GM12878 (cell line): ENCODE measurements around the gene PERCC1. TPM values are rescaled to one million over a fixed set of nuclear protein-coding genes. Genes with fewer than 3 reads are reported as not detected.

Experiments
- ATF7 ChIP-seq: fragments of 450-650 bp; IDR thresholded peaks from 2 replicates; pipeline ENCODE4 v1.6.1; 2016; ENCODE audit warnings: low read depth, mild to moderate bottlenecking
- CBFB ChIP-seq: IDR thresholded peaks from 2 replicates; pipeline ENCODE4 v1.6.1; 2016; ENCODE audit warnings: antibody characterized with exemption, low read depth
- CREB1 ChIP-seq: IDR thresholded peaks from 2 replicates; pipeline ENCODE4 v1.6.1; 2012; ENCODE audit warnings: low read depth, mild to moderate bottlenecking, inconsistent platforms
- DPF2 ChIP-seq: fragments of 450-650 bp; IDR thresholded peaks from 2 replicates; pipeline ENCODE4 v1.6.1; 2017; ENCODE audit warnings: mild to moderate bottlenecking
- EED ChIP-seq: sonication (generic); IDR thresholded peaks from 2 replicates; pipeline ENCODE4 v1.6.1; 2016; ENCODE audit warnings: antibody characterized with exemption, low read depth
- EGR1 ChIP-seq, 2 experiments: IDR thresholded peaks; 1 replicate in 1 of 2; 2 replicates in 1 of 2; pipeline ENCODE4 v1.6.1; 2011 to 2012; ENCODE audit warnings: low read depth in 2 of 2, low read length in 2 of 2, borderline replicate concordance in 1 of 2, mild to moderate bottlenecking in 1 of 2, moderate library complexity in 1 of 2
- ESRRA ChIP-seq: IDR thresholded peaks from 2 replicates; pipeline ENCODE4 v1.6.1; 2012; ENCODE audit warnings: mild to moderate bottlenecking, low read length, improper control_type of control experiment
- LARP7 ChIP-seq: fragments of 450-650 bp; IDR thresholded peaks from 2 replicates; pipeline ENCODE4 v1.6.1; 2017; ENCODE audit warnings: mild to moderate bottlenecking
- NR2F1 ChIP-seq: fragments of 450-650 bp; conservative IDR thresholded peaks from 2 replicates; pipeline ENCODE4 v1.6.1; 2017; ENCODE audit warnings: mild to moderate bottlenecking
- NRF1 ChIP-seq: conservative IDR thresholded peaks from 2 replicates; pipeline ENCODE4 v1.6.1; 2011; ENCODE audit warnings: mild to moderate bottlenecking, low read depth, low read length, improper control_type of control experiment
- POLR2AphosphoS5 ChIP-seq: IDR thresholded peaks from 2 replicates; pipeline ENCODE4 v1.6.1; 2011; ENCODE audit warnings: mild to moderate bottlenecking, low read length, inconsistent platforms
- POU2F2 ChIP-seq: IDR thresholded peaks from 3 replicates; pipeline ENCODE4 v1.6.1; 2011; ENCODE audit warnings: low read depth, mild to moderate bottlenecking, low read length, borderline replicate concordance
- SMC3 ChIP-seq: IDR thresholded peaks from 2 replicates; pipeline ENCODE4 v1.6.1; 2011; ENCODE audit warnings: low read length, improper control_type of control experiment, borderline replicate concordance
- ZNF24 ChIP-seq: fragments of 450-650 bp; IDR thresholded peaks from 2 replicates; pipeline ENCODE4 v1.6.1; 2017; ENCODE audit warnings: antibody characterized with exemption, mild to moderate bottlenecking
- polyA plus RNA-seq, 11 experiments: library from polyadenylated mRNA; depleted of rRNA in 4 of 11; unstranded in 6 of 11; stranded (reverse) in 5 of 11; fragments of >200 nt; fragmentation: Nextera tagmentation in 4 of 11; fragmentation: Illumina TruSeq in 1 of 11; extraction: Ambion mirVana in 4 of 11; extraction: Trizol in 1 of 11; gene quantifications; 1 replicate in 1 of 11; 2 replicates in 10 of 11; pipeline versions ENCODE4 v1.2.1 to v1.2.3, GENCODE V29; 2011 to 2016; ENCODE audit warnings: inconsistent platforms in 2 of 11, missing spikeins in 2 of 11, low read depth in 1 of 11
- total RNA-seq, 4 experiments: library from RNA; depleted of rRNA in 3 of 4; stranded (reverse); fragments of >200 nt in 3 of 4; fragmentation: Illumina TruSeq in 1 of 4; extraction: Trizol in 1 of 4; gene quantifications; 2 replicates each; pipeline versions ENCODE4 v1.2.1 to v1.2.3, GENCODE V29; 2013 to 2021
- TF ChIP-seq, protein P1 (sequence below): fragments of 450-650 bp; IDR thresholded peaks from 2 replicates; pipeline ENCODE4 v1.6.1; 2017; ENCODE audit warnings: mild to moderate bottlenecking, moderate library complexity
- TF ChIP-seq, protein P2 (sequence below): fragments of 450-650 bp; IDR thresholded peaks from 2 replicates; pipeline ENCODE4 v1.6.1; 2017; ENCODE audit warnings: antibody characterized with exemption, mild to moderate bottlenecking, moderate library complexity
- TF ChIP-seq, protein P3 (sequence below), 3 experiments: IDR thresholded peaks in 2 of 3; conservative IDR thresholded peaks in 1 of 3; 2 replicates each; pipeline ENCODE4 v1.5.1; 2011; ENCODE audit warnings: low read depth in 3 of 3, low read length in 3 of 3, mild to moderate bottlenecking in 3 of 3, control low read depth in 2 of 3, moderate library complexity in 2 of 3, inconsistent platforms in 1 of 3, mixed read lengths in 1 of 3; ENCODE audit not compliant: control insufficient read depth in 2 of 3, insufficient read depth in 1 of 3; ENCODE audit errors: extremely low read depth in 1 of 3
- TF ChIP-seq, protein P4 (sequence below): IDR thresholded peaks from 2 replicates; pipeline ENCODE4 v1.6.1; 2011; ENCODE audit warnings: low read depth, mild to moderate bottlenecking, low read length, moderate library complexity, borderline replicate concordance; ENCODE audit errors: extremely low read depth
- TF ChIP-seq, protein P5 (sequence below): fragments of 450-650 bp; IDR thresholded peaks from 2 replicates; pipeline ENCODE4 v1.6.1; 2017; ENCODE audit warnings: low read depth, mild to moderate bottlenecking, moderate library complexity

The PERCC1 gene
- total and polyA plus RNA-seq, 10 of the 15 experiments (the other 5 are each of a cell fraction or from before 2014, with no cell fraction given): not detected

DNA sequence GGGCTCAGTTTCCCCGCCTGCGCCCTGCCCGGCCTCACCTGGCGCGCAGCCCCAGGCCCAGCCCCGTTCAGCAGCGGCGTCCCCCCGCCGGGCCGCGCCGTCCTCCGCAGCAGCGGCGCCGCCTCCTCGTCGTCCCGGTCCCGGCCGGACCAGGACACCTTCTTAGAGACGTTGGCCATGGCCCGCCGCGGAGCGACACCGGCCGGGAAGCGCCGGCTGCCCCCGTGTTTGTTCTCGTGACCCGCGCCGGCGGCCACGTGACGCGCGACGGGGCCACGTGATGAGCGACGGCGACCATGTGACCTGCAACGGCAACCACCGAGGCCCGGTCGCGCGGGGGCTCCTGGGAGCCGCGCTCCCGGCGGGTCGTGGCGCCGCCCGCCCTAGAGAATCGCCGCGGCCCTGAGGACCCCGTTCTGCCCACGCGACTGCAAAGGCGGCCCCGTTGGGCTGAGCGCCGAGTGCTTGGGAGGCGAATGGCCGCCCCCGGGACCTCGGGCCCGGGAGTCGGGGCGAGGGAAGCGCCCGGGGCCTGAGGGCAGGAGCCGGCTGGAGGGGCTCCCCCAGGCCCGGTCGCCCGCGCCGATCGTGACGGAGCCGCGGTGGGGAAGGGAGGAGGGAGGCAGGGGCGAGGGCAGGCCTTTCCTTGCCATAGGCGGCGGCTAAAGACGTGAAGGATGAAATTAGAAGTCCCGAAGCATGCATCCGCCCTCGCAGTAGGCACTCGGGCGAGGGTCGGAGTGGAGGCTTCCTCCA is 44.1 kb downstream of the PERCC1 start, which contains the start of gene CLCN7 (continued):
- TF ChIP-seq ESRRA: no peak
- peak; percentile 86 for TF ChIP-seq DPF2
- peak; percentile 84 for TF ChIP-seq POLR2AphosphoS5
- peak; percentile 7; the same call in 1 of the 3 replicates for TF ChIP-seq POU2F2
- peak; percentile 70 for TF ChIP-seq NR2F1
- TF ChIP-seq LARP7: peak; percentile 86
- TF ChIP-seq CREB1: 0 out of 2 replicates have a peak, but pooled peaks have one; percentile 9
- no peak for TF ChIP-seq NRF1
- TF ChIP-seq, protein P1, sequence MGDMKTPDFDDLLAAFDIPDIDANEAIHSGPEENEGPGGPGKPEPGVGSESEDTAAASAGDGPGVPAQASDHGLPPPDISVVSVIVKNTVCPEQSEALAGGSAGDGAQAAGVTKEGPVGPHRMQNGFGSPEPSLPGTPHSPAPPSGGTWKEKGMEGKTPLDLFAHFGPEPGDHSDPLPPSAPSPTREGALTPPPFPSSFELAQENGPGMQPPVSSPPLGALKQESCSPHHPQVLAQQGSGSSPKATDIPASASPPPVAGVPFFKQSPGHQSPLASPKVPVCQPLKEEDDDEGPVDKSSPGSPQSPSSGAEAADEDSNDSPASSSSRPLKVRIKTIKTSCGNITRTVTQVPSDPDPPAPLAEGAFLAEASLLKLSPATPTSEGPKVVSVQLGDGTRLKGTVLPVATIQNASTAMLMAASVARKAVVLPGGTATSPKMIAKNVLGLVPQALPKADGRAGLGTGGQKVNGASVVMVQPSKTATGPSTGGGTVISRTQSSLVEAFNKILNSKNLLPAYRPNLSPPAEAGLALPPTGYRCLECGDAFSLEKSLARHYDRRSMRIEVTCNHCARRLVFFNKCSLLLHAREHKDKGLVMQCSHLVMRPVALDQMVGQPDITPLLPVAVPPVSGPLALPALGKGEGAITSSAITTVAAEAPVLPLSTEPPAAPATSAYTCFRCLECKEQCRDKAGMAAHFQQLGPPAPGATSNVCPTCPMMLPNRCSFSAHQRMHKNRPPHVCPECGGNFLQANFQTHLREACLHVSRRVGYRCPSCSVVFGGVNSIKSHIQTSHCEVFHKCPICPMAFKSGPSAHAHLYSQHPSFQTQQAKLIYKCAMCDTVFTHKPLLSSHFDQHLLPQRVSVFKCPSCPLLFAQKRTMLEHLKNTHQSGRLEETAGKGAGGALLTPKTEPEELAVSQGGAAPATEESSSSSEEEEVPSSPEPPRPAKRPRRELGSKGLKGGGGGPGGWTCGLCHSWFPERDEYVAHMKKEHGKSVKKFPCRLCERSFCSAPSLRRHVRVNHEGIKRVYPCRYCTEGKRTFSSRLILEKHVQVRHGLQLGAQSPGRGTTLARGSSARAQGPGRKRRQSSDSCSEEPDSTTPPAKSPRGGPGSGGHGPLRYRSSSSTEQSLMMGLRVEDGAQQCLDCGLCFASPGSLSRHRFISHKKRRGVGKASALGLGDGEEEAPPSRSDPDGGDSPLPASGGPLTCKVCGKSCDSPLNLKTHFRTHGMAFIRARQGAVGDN: peak; percentile 80
- 0 out of 2 replicates have a peak, but pooled peaks have one; percentile 42 for TF ChIP-seq ZNF24
- TF ChIP-seq, protein P2, sequence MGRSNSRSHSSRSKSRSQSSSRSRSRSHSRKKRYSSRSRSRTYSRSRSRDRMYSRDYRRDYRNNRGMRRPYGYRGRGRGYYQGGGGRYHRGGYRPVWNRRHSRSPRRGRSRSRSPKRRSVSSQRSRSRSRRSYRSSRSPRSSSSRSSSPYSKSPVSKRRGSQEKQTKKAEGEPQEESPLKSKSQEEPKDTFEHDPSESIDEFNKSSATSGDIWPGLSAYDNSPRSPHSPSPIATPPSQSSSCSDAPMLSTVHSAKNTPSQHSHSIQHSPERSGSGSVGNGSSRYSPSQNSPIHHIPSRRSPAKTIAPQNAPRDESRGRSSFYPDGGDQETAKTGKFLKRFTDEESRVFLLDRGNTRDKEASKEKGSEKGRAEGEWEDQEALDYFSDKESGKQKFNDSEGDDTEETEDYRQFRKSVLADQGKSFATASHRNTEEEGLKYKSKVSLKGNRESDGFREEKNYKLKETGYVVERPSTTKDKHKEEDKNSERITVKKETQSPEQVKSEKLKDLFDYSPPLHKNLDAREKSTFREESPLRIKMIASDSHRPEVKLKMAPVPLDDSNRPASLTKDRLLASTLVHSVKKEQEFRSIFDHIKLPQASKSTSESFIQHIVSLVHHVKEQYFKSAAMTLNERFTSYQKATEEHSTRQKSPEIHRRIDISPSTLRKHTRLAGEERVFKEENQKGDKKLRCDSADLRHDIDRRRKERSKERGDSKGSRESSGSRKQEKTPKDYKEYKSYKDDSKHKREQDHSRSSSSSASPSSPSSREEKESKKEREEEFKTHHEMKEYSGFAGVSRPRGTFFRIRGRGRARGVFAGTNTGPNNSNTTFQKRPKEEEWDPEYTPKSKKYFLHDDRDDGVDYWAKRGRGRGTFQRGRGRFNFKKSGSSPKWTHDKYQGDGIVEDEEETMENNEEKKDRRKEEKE: 0 out of 2 replicates have a peak, but pooled peaks have one; percentile 9
- no peak for TF ChIP-seq SMC3
- no peak for TF ChIP-seq EED
- TF ChIP-seq, protein P3, sequence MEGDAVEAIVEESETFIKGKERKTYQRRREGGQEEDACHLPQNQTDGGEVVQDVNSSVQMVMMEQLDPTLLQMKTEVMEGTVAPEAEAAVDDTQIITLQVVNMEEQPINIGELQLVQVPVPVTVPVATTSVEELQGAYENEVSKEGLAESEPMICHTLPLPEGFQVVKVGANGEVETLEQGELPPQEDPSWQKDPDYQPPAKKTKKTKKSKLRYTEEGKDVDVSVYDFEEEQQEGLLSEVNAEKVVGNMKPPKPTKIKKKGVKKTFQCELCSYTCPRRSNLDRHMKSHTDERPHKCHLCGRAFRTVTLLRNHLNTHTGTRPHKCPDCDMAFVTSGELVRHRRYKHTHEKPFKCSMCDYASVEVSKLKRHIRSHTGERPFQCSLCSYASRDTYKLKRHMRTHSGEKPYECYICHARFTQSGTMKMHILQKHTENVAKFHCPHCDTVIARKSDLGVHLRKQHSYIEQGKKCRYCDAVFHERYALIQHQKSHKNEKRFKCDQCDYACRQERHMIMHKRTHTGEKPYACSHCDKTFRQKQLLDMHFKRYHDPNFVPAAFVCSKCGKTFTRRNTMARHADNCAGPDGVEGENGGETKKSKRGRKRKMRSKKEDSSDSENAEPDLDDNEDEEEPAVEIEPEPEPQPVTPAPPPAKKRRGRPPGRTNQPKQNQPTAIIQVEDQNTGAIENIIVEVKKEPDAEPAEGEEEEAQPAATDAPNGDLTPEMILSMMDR (IDR thresholded peaks at IDR 0.05 in 2 of 3, conservative IDR thresholded peaks at IDR 0.05 in 1 of 3; ENCODE audit: control insufficient read depth in 2 of 3, extremely low read depth in 1 of 3, insufficient read depth in 1 of 3, low read depth in 3 of 3, low read length in 3 of 3): no peak
- TF ChIP-seq ATF7: no peak
- TF ChIP-seq EGR1 (IDR thresholded peaks at IDR 0.05; ENCODE audit: borderline replicate concordance in 1 of 2, low read depth in 2 of 2, low read length in 2 of 2): peak; percentile 55 to 66
- TF ChIP-seq, protein P4, sequence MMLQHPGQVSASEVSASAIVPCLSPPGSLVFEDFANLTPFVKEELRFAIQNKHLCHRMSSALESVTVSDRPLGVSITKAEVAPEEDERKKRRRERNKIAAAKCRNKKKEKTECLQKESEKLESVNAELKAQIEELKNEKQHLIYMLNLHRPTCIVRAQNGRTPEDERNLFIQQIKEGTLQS: peak; percentile 100
- TF ChIP-seq CBFB: no peak
- TF ChIP-seq, protein P5, sequence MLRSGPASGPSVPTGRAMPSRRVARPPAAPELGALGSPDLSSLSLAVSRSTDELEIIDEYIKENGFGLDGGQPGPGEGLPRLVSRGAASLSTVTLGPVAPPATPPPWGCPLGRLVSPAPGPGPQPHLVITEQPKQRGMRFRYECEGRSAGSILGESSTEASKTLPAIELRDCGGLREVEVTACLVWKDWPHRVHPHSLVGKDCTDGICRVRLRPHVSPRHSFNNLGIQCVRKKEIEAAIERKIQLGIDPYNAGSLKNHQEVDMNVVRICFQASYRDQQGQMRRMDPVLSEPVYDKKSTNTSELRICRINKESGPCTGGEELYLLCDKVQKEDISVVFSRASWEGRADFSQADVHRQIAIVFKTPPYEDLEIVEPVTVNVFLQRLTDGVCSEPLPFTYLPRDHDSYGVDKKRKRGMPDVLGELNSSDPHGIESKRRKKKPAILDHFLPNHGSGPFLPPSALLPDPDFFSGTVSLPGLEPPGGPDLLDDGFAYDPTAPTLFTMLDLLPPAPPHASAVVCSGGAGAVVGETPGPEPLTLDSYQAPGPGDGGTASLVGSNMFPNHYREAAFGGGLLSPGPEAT: peak; percentile 26; the same call in 1 of the 2 replicates
